ENCODE data around the gene REXO1. TPM values are rescaled to one million over a fixed set of nuclear protein-coding genes. Genes with fewer than 3 reads are reported as not detected.

The REXO1 gene
- total and polyA plus RNA-seq, 2 of the 13 experiments (the other 11 are each of a cell fraction or from before 2014, with no cell fraction given) = 5.0 to 11.2 TPM

DNA sequence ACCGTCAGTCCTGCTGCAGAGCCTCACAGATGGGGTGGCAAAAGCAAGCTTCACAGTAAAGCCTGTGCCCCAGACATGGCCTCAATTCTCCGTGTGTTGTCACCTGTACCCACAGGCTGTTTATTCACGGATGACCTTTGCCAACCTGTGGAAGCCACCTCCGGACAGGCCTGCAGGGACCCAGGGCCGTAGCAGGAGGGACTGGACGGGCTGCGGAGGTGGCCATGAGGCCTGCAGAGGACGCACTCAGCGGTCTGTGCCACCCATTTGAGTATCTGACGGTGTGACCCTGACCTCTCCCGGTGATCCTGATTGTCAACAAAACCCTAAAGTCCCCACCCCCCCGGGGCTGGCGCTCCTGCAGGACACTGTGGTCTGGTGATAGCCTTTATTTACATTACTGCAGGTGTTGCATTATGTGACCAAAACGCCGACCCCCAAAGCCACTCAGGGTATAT, 22.9 kb upstream of the REXO1 start (continued):
- TF ChIP-seq MED1 (CRISPR knock-in tag; IDR thresholded peaks at IDR 0.05) (peak; percentile 86), CEBPG (CRISPR knock-in tag; IDR thresholded peaks at IDR 0.05) (0 out of 2 replicates have a peak, but pooled peaks have one; percentile 30), NR2F2 (IDR thresholded peaks at IDR 0.05; ENCODE audit: borderline replicate concordance, low read depth) (peak; percentile 85), ZBTB38 (CRISPR knock-in tag; IDR thresholded peaks at IDR 0.05) (peak; percentile 47; the same call in 1 of the 2 replicates), ZFY (CRISPR knock-in tag; IDR thresholded peaks at IDR 0.05) (peak; percentile 84), HOXA5 (CRISPR knock-in tag; IDR thresholded peaks at IDR 0.05) (0 out of 2 replicates have a peak, but pooled peaks have one; percentile 71), SMARCC2 (IDR thresholded peaks at IDR 0.05) (no peak), NCOA5 (CRISPR knock-in tag; IDR thresholded peaks at IDR 0.05) (no peak), ZNF564 (CRISPR knock-in tag; IDR thresholded peaks at IDR 0.05) (no peak; the same call in 1 of the 2 replicates), RFXAP (CRISPR knock-in tag; IDR thresholded peaks at IDR 0.05; ENCODE audit: borderline replicate concordance) (0 out of 2 replicates have a peak, but pooled peaks have one; percentile 79), KDM1A (CRISPR knock-in tag; IDR thresholded peaks at IDR 0.05) (peak; percentile 39; the same call in 1 of the 2 replicates), ZNF589 (CRISPR knock-in tag; conservative IDR thresholded peaks at IDR 0.05) (no peak), HNRNPH1 (optimal IDR thresholded peaks at IDR 0.05; ENCODE audit: low read depth, low read length) (no peak), GZF1 (CRISPR knock-in tag; IDR thresholded peaks at IDR 0.05) (peak; percentile 72; the same call in 1 of the 2 replicates), ZFP90 (CRISPR knock-in tag; IDR thresholded peaks at IDR 0.05; ENCODE audit: borderline replicate concordance) (peak; percentile 59; the same call in 1 of the 2 replicates), ZNF672 (CRISPR knock-in tag; IDR thresholded peaks at IDR 0.05) (no peak), ISL2 (CRISPR knock-in tag; IDR thresholded peaks at IDR 0.05) (peak; percentile 65; the same call in 1 of the 2 replicates), ETV6 (CRISPR knock-in tag; conservative IDR thresholded peaks at IDR 0.05) (no peak), JDP2 (CRISPR knock-in tag; IDR thresholded peaks at IDR 0.05; ENCODE audit: borderline replicate concordance) (no peak), USF2 (IDR thresholded peaks at IDR 0.05; ENCODE audit: low read depth, low read length) (no peak), USF2 (CRISPR knock-in tag; IDR thresholded peaks at IDR 0.05; ENCODE audit: borderline replicate concordance) (no peak), ZNF761 (CRISPR knock-in tag; conservative IDR thresholded peaks at IDR 0.05) (peak; percentile 36; the same call in 1 of the 2 replicates), ZFX (CRISPR knock-in tag; IDR thresholded peaks at IDR 0.05; ENCODE audit: low read depth) (peak; percentile 91)
- TF ChIP-seq, protein P1, sequence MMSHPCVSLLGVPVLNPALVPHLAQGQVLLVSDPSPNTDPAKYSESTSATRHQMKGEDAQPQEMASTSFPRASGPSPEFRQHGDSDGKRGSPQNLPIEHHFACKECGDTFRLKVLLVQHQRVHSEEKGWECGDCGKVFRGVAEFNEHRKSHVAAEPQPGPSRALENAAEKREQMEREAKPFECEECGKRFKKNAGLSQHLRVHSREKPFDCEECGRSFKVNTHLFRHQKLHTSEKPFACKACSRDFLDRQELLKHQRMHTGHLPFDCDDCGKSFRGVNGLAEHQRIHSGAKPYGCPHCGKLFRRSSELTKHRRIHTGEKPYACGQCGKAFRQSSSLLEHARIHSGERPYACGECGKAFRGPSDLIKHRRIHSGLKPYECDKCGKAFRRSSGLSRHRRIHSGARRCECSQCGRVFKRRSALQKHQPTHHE (CRISPR knock-in tag; IDR thresholded peaks at IDR 0.05; ENCODE audit: borderline replicate concordance) = no peak
- TF ChIP-seq, protein P2, sequence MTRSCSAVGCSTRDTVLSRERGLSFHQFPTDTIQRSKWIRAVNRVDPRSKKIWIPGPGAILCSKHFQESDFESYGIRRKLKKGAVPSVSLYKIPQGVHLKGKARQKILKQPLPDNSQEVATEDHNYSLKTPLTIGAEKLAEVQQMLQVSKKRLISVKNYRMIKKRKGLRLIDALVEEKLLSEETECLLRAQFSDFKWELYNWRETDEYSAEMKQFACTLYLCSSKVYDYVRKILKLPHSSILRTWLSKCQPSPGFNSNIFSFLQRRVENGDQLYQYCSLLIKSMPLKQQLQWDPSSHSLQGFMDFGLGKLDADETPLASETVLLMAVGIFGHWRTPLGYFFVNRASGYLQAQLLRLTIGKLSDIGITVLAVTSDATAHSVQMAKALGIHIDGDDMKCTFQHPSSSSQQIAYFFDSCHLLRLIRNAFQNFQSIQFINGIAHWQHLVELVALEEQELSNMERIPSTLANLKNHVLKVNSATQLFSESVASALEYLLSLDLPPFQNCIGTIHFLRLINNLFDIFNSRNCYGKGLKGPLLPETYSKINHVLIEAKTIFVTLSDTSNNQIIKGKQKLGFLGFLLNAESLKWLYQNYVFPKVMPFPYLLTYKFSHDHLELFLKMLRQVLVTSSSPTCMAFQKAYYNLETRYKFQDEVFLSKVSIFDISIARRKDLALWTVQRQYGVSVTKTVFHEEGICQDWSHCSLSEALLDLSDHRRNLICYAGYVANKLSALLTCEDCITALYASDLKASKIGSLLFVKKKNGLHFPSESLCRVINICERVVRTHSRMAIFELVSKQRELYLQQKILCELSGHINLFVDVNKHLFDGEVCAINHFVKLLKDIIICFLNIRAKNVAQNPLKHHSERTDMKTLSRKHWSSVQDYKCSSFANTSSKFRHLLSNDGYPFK (CRISPR knock-in tag; IDR thresholded peaks at IDR 0.05; ENCODE audit: borderline replicate concordance) = peak; percentile 56; the same call in 1 of the 2 replicates

All from HepG2 (cell line).